Chondrocyte (in vitro differentiated cells): ENCODE measurements around the gene AKAP13. TPM values are rescaled to one million over a fixed set of nuclear protein-coding genes. Genes with fewer than 3 reads are reported as not detected.

Experiments used
- DNase-seq: peaks from one replicate; pipeline ENCODE4 v3.0.0; 2021; ENCODE audit warnings: mixed read lengths, low spot score
- H3K27ac Mint-ChIP-seq: one replicate; pipeline ENCODE4 v1.8.0; 2021; ENCODE audit warnings: mild to moderate bottlenecking, moderate library complexity, mixed read lengths; ENCODE audit not compliant: unreplicated experiment
- H3K27me3 Mint-ChIP-seq: 2 replicates; pipeline ENCODE4 v1.8.0; 2021; ENCODE audit warnings: low read depth, mixed read lengths
- H3K36me3 Mint-ChIP-seq: 2 replicates; pipeline ENCODE4 v1.8.0; 2021; ENCODE audit warnings: low read depth, mixed read lengths
- H3K4me1 Mint-ChIP-seq: 2 replicates; pipeline ENCODE4 v1.8.0; 2021; ENCODE audit warnings: low read depth, mild to moderate bottlenecking, mixed read lengths
- H3K4me3 Mint-ChIP-seq: one replicate; pipeline ENCODE4 v1.8.0; 2021; ENCODE audit warnings: mild to moderate bottlenecking, moderate library complexity, mixed read lengths; ENCODE audit not compliant: unreplicated experiment
- H3K9me3 Mint-ChIP-seq: 2 replicates; pipeline ENCODE4 v1.8.0; 2021; ENCODE audit warnings: low read depth, mixed read lengths
- CTCF ChIP-seq: fragments of 200-600 bp; sonication (generic); IDR thresholded peaks from 2 replicates; pipeline ENCODE4 v1.5.0; 2021; ENCODE audit warnings: antibody characterized with exemption, mild to moderate bottlenecking, moderate library complexity
- total RNA-seq: library from RNA; stranded (reverse); gene quantifications from 3 replicates; pipeline ENCODE4 v1.2.1, GENCODE V29; 2021

Gene AKAP13
- total RNA-seq, 1 donor from 2014 or later: 80.6 TPM

GRCh38 chr15:85684174-85684710 lies 303.8 kb downstream of the AKAP13 start:
- no peak for DNase-seq
- Mint-ChIP-seq H3K36me3 (peaks cover 18% of the 10 kb centered on the region), H3K4me3 (no peak overlapping the region), H3K27me3 (no peaks in the 10 kb centered on the region), H3K27ac (no peak overlapping the region), H3K9me3 (no peaks in the 10 kb centered on the region), H3K4me1 (peaks cover 7% of the 10 kb centered on the region)
- TF ChIP-seq CTCF: no peak

- no peak for DNase-seq
- no peak for TF ChIP-seq CTCF
- H3K4me1 Mint-ChIP-seq: peaks cover 17% of the 10 kb centered on the region
- H3K9me3 Mint-ChIP-seq: no peaks in the 10 kb centered on the region
- no peaks in the 10 kb centered on the region for H3K27me3 Mint-ChIP-seq
- no peak overlapping the region for H3K27ac Mint-ChIP-seq
- no peak overlapping the region for H3K4me3 Mint-ChIP-seq
- peaks cover 18% of the 10 kb centered on the region for H3K36me3 Mint-ChIP-seq
These were observed 305.0 kb downstream of the AKAP13 start for GRCh38 chr15:85685356-85685755.

GRCh38 chr15:85687329-85687728 lies 306.9 kb downstream of the AKAP13 start:
- TF ChIP-seq CTCF: no peak
- Mint-ChIP-seq H3K4me3 (no peak overlapping the region), H3K36me3 (peaks cover 20% of the 10 kb centered on the region), H3K27me3 (no peaks in the 10 kb centered on the region), H3K4me1 (peaks cover 31% of the 10 kb centered on the region), H3K9me3 (no peaks in the 10 kb centered on the region), H3K27ac (no peak overlapping the region)
- no peak for DNase-seq

GRCh38 chr15:85688711-85689110 lies 308.3 kb downstream of the AKAP13 start:
- DNase-seq: no peak
- H3K4me1 Mint-ChIP-seq: peaks cover 31% of the 10 kb centered on the region
- H3K27ac Mint-ChIP-seq: no peak overlapping the region
- H3K36me3 Mint-ChIP-seq: peaks cover 24% of the 10 kb centered on the region
- H3K27me3 Mint-ChIP-seq: no peaks in the 10 kb centered on the region
- H3K4me3 Mint-ChIP-seq: no peak overlapping the region
- no peak for TF ChIP-seq CTCF
- no peaks in the 10 kb centered on the region for H3K9me3 Mint-ChIP-seq

- DNase-seq: no peak
- TF ChIP-seq CTCF: no peak
- peaks cover 19% of the 10 kb centered on the region for H3K36me3 Mint-ChIP-seq
- H3K27ac Mint-ChIP-seq: peak overlapping the region; percentile 90
- H3K4me1 Mint-ChIP-seq: peaks cover 31% of the 10 kb centered on the region
- H3K27me3 Mint-ChIP-seq: no peaks in the 10 kb centered on the region
- H3K4me3 Mint-ChIP-seq: peak overlapping the region; percentile 72
- H3K9me3 Mint-ChIP-seq: no peaks in the 10 kb centered on the region
These were observed 309.3 kb downstream of the AKAP13 start for GRCh38 chr15:85689729-85690128.
